T-helper 9 cell (primary cell): ENCODE results near the gene RRBP1.

ENCODE experiments used
- DNase-seq: peaks from one replicate; pipeline ENCODE4 v3.0.0-alpha.2; 2020

Gene RRBP1

DNA sequence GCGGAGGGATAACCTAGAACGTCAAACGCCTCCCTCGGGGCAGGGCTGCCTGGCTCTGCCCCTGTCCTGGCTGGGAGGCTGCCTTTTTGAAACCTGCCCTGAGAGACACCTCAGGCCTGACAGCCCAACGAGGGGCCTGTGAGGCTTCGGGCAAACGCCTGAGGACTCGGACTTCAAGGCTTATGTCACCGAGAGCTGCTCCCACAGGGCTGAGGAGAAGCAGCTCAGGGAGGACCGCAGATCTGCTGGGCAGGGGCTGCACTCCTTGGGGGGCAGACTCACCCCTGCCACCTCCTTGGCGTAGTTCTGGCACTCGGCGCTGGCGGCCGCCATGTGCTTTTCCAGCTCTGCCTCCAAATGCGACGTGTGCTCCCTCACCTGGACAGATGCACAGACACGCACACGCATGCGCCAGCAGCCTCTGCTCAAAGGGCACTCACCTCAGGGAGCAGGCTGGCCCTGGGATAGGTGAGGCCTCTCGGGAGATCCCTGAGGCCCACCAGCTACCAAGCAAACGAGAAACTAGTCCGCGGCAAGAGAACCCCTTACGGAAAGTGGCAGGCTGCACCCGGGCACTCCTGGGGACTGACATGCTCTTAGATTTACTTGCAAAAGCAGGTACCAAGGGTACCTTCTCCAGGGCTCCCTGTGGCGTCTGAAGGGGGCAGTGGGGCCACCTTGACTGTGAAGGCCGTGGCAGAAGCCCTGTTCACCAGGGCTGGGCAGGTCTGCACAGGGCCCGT is 62.5 kb downstream of the RRBP1 start:
- no peak for DNase-seq

GRCh38 chr20:17618673-17619013 is 63.4 kb downstream of the RRBP1 start:
- DNase-seq = no peak

- DNase-seq = no peak
Measured at GRCh38 chr20:17617868-17618672, 64.0 kb downstream of the RRBP1 start.

DNA sequence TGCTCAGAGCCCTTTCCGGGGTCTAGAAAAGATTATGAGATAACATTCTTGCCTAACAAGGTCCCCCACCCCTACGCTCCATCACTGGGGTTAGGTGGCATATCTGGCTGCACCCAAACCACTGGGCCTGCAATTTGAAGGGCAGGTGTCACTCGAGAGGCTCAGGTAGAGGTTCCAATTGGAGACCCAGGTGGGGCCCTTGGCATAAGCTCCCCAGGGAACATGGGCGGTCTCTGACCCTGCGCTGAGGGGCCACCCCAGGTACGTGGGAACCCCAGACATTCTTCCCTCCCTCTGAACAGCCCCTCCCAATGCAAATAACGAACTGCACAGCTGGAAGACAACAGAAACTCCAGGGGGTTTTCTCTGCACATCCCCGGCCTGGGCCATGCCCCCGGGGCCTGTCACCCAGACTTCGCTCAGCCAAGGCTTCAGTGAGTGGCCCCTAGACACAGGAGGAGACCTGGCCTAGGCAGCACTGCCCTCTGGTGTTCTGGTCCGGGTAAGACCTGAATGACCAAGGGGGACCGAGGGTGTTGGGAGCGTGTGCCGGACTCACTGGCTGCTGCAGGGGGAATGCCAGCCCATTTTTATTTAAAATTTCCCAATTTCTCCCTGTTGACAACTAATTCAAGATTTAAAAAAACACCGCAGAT is 64.7 kb downstream of the RRBP1 start:
- DNase-seq = peak; percentile 30

DNA sequence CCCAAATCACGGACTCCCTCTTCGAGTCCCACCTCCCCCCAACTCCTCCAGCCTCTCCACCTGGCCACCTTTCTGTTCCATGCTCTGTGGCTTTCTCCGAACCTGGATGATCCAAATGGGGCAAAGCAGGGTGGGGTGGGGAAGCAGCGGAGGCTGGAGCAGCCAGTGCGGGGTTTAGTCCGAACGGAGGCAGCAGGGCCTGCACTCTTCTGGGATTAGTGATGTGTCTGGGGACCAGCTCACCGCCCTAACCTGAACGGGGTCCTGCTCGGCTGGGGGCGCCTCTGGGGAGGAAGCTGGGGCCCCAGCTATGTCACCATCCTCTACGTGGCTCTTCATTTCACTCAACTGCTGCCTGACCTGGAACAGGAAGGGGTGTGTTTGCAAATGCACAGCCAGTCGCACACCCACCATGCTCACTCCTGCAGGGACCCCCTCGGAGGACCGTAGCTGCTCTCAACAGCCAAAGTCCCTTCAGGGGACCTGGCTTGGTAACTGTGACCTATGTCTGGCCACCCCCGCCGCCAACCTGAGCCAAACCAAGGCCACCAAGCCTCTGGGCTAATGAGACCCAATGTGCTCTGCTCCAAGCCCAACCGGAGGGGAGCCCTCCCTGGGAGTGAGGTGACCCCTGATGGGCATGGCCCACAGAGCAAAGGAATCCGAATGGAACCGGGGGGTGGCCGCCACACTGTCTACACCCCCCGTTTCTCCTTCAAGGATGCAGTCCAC is 65.4 kb downstream of the RRBP1 start:
- DNase-seq = no peak

GRCh38 chr20:17615645-17616479 is 66.2 kb downstream of the RRBP1 start:
- no peak for DNase-seq

- no peak for DNase-seq
Measured at GRCh38 chr20:17614812-17615644, 67.0 kb downstream of the RRBP1 start.

DNA sequence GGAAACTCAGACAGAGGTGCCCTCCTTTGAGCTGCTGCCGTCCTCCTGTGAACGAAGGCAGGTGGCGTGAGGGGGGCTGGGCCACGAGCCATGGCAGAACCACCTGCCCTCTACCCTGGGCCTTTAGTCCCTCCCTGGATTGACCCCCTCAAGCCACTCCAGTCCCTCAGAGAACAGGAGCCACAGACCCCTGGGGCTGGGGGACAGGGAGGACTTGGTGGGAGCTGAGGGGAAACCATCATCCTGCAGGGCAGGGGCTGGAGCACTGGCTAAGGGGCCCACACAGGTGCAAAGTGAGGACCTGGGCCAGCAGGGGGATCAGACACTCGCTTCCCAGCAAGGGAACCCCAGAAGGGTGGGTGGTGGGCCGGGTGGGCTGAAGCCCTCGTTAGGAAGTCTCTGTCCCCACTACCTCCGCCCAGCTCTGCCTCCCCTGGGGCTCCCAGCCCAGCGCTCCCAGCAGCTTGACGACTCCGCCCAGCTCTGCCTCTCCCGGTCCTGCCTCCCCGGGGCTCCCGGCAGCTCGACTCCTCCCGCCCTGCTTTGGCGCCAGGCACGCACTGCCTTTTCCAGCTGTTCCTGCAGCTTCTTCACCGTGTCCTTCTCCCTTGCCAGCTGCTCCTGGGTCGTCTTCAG is 67.7 kb downstream of the RRBP1 start:
- no peak for DNase-seq

DNA sequence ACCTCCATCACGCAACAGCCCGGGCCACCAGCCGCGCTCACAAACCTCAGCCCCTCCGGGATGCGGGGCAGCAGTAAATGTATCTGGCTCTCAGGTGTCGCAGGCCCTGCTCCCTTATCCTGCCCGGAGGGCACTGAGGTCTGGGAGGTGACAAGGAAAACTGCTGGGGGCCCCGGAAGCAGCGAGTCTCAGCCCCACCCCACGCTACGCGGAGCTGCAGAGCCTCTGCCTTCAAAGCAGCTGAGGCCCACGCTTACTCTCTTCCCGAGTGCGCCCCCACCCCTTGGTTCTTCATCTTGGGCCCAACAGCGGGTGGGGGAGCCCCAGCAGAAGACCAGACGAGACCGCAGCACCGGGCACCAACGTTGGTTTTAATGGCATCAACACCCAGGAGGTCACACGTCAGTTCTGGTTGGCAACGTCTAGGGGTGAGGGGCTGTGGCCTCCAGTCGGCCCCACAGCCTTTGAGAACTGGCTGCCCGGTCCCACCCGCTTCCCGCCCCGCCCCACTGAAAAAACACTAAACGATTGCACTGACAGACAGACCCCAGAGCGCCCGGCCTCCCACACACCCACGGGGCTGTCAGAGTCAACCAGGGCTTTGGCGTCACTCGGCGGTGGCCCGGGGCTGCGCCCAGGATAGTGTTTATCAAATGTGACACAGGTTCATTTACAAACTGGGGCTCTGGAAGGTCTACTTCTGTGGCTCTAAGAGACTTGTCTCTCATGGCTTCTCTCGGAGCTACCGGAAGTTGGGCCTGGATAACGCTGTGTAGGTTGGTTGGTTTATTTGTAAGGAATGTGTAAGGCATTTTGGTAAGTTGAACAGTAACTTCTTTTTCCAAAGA is 68.5 kb downstream of the RRBP1 start:
- no peak for DNase-seq

DNA sequence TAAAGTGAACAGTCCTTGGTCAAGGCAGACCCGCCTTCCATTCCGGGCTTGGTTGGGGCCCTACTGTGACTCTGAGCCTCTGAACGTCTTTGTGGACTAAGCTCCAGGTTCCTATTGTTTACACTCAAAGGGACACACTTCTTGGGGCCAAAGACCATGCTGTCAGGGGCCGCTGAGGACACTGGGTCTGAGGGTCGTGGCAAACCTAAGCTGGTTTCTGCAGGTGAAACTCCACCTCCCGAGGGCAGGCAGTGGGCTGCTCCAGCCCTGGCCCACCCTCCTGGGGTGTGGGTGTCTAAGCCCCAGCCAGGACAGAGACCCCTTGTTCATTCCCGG is 69.1 kb downstream of the RRBP1 start:
- DNase-seq = no peak

DNA sequence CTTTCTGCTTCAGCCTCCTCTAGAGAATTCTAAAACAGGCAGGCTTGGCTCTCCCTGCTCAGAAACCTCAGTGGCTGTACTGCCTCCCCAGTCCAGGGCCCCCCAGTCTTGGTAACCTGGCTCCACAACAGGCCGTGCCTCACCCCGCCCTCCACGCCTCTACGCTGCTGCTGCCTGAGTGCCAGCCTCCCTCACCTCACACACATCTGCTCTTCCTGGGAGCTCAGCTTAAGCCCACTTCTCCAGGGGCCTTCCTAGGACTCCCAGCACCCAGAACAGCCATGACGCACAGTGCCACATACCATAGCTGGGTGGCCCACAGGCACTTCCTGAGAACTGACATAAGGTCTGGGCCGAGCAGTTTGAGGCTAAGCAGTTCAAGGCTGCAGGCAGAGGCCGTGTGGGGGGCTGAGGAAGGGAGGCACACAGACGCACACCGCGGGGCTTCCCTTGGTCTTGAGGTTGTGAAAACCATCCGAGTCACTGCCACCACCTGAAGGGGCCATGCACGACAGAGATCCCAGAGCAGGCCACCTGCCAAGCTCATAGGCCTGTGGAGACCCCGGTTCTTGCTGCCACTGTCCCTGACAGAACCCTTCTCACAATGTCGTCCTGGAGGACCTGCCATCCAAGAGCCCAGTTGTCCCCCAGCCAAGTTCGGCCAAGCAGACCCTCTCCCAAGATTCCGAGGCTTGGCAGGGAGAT is 69.6 kb downstream of the RRBP1 start:
- DNase-seq = peak; percentile 31

- DNase-seq = no peak
Measured at GRCh38 chr20:17611540-17612286, 70.3 kb downstream of the RRBP1 start.

GRCh38 chr20:17611290-17611539 is 70.8 kb downstream of the RRBP1 start:
- DNase-seq = no peak

DNA sequence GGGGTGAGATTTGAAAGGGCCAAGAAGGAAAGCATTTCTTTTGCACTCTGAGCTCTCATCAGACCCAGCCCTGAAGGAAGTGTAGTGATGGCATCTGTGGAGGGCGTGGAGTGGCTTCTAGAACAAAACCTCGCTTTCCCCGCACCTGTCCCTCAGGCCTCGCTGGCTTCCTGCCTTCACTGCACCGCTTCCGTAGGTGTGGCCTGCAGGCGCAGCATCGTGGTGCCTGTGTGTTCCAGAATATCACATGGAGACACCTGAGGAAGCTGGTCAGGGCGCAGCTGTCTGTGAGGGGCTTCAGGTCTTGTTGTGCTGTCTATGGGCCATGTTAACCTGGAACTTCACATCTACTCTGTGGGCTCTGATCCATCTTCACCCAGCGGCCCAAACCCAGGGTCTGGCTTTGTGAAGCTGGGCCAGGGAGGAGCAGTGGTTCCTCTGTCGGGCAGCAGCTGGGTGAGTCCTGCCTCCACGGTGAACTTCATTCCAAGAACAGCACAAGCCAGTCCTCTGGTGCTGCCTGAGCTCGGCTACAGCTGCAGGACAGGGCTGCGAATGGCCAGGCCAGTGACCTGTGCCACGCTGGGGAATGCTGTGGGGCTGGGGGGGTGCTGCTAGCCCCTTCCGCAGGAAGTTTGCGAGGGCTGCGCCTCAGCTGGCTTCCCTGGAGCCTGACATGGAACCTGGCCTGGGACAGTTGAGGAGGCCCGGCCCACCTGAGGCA is 71.3 kb downstream of the RRBP1 start:
- peak; percentile 49 for DNase-seq

DNA sequence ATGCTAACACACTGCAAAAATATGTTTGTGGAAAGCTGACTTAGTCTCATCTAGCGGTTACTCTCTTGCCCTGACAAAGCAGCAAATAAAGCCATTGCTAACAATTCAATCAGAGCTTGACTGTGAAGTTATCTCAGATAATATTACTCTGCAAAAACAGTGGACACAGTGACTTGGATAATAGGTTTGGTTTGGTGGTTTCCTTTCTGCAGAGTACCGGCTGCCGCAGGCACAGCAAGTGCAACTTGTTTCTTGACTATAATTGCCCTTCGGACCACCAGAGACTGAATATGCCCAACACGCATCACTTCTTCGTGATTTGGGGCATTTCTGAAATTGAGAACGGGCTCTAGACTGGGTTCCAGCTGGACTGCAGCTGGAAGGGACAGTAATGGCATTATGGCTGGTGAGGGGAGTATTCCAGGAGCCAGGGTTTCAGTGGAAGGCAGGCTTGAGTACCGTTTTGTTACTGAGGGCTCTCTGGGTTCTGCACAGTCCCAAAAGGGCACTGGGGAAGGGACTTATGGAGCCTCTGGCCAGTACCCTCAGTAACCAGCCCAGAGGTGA is 72.1 kb downstream of the RRBP1 start:
- DNase-seq = no peak

DNA sequence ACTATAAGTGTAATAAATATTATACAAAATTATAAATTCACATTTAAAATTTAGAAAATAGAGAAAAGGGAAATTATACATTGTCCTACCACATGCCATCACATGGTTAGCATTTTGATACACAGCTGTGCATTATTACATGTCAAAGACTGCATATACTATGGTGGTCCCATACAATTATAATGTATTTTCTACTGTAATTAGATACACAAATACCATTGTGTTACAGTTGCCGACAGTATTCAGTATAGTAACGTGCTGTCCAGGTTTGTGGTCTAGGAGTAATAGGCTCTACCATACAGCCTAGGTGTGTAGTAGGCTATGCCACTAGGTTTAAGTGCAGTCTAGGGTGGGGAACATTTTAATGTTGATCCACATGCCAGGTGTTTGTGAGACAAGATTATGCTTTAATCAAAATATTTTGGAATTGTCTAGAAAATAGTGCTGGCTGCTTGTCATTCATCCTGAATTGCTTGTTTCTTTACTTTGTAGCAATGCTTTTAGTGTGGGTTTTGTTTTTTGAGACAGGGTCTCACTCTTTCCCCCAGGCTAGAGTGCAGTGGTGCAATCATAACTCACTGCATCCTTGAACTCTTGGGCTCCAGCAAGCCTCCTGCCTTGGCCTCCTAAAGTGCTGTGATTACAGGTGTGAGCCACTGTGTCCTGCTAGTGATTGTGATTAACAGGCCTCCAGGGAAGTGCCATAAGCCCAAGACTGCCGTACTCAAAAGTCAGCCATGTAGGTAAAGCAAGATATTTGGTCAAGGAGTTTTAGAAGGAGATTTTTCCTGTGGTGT is 73.1 kb downstream of the RRBP1 start:
- no peak for DNase-seq

DNA sequence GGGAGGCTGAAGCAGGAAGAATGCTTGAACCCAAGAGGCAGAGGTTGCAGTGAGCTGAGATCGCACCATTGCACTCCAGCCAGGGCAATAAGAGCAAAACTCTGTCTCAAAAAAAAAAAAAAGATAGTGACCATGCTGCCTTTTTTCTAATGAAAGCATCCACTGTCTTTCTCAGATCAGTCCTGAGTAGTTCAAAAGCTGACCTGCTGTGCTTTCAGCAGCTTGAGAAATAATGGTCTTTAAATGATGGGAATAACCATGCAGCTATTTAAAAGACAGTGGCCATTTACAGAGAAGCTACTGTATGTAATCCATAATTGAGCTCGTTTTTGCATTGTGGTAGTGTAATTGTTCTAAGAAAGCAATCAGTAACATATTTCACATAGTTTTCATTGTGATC is 76.0 kb downstream of the RRBP1 start:
- DNase-seq = no peak
